Activated CD4-positive, alpha-beta T cell treated with anti-CD3 and anti-CD28 coated beads, Interleukin-2, amount 50 U/mL, for 48 hours (primary cell): ENCODE data around the gene SYT3.
A peak's percentile ranks its signal among the peaks of the same experiment; 100 is the strongest.
"Not testable (repeated sequence)": the region's sequence is repeated elsewhere in the genome, so short reads cannot be mapped to it uniquely, and the experiment has no call there.

ENCODE experiments used
- DNase-seq, 2 experiments: peaks; one replicate each; pipeline ENCODE4 v3.0.0-alpha.2; 2020

Gene SYT3

DNA sequence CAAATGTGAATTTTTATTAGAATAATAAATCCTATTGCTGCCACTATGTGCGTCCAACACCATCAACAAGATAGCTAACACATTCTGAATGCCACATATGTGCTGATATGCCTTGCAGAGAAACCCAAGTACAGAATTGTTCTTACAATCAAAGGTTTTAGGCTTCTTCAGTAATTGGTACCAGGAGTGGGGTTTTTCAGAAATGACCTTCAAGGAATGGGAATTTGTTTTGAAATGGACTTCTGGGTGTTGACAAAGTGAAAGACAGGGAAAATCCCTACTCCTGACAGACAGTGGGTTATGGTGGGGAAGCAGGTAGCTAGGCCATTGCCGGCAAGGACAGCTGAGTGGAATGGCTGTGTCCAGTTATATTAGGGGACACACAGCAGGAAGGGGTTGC is 5.7 kb downstream of the SYT3 start:
- no peak for DNase-seq

DNA sequence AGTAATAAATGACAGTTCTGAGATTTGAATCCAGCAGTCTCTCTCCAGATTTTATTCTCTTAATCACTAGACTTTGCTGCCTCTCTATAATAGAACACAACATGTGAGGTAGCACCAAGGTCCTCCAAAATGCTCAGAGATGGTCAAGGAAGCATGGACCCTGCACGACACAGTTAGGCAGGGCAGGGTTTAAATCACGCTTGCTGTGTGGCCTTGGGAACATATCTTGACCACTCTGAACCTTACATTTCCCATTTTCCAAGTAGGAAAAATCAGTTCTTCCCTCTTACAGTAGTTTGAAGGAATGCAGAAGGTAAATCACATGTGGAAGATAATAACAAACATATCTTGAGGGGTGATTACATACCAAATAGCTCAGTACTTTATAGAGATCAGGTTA is 6.3 kb downstream of the SYT3 start:
- DNase-seq, result no peak

DNA sequence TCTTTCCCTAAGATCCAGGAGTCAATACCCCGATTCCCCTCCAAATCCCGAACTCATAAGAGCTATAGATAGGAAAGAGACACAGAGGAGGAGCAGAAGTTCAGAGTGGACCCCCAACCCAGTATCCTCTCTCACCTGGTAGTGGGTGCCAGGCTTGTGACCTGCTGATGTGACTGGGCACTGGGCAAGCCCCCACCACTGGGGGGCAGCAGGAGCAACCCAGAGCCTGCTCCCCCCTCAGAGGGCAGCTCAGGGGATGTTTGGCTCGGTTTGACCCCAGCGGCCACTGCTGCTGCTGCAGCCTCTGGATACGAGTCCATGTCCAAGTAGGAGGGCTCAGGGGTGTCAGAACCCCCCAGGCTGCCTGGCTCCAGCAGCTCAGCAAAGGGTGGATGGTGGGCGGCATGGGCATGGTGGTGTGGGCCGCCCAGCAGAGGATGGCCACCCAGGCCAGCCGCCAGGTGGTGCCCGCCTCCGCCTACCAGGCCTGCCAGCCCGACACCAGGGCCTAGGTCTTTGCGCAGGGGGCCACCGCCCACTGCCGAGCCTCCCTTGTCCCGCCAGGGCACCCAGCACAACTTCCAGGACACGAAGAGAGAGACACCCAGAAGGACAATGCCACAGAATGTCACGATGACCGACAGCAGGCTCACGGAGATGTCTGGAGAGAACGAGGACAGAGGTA is 7.4 kb downstream of the SYT3 start:
- no peak for DNase-seq

DNA sequence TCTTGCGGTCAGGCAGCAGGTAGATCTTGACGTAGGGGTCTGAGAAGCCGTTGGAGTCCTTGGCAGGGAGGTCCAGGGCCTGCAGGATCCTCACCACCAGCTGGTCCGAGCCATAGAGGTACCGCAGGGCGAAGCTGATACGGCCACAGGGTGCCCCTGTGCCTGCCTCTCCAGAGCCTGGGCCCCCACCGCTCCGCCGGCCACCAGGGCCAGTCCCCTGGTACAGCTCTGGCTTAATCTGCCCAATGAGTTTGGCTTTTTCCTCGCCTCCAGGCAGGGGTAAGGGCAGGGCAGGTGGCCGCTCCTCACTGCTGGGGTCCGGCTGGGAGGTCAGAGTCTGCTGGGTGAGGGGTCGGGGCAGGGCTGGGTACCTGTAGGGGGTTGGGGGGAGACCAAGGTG is 9.9 kb downstream of the SYT3 start:
- DNase-seq, result no peak

- DNase-seq, result no peak
These were observed 10.5 kb downstream of the SYT3 start for GRCh38 chr19:50629194-50629593.

DNA sequence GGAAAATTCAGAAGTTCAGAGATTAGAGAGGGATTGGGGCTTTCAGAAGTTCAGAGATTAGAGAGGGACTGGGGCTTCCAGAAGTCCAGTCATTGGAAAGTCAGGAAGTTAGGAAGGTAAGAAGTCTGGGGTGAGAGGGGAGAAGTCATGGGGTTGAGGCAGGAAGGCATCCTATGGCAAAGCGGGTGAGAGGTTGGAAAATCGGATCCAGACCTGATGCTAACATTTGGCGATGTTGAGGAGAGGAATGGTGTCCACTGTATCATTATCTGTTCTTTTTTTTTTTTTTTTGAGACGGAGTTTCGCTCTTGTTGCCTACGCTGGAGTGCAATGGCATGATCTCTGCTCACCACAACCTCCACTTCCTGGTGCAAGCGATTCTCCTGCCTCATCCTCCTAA is 11.1 kb downstream of the SYT3 start:
- no peak for DNase-seq

- DNase-seq, result no peak
These were observed 11.5 kb downstream of the SYT3 start for GRCh38 chr19:50628146-50628545.

DNA sequence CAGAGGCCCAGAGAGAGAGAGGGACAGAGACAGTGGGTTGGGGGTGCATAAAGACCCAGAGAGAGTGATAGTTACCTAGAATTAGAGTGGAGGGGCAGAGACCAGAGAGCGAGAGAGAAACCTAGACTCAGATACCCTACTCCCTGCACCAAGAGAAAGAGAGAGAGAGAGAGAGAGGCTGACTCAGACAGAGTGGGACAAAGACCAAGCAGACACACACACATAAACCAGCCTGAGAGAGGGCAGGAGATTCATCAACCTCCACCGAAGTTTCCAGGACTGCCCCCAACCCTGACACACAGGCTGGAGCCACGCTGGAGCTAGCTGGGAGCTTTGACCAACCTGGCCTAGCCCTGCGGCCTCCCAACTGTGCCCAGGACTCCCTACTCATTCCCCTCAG is 12.9 kb downstream of the SYT3 start:
- DNase-seq, result no peak

GRCh38 chr19:50626011-50626410 is 13.7 kb downstream of the SYT3 start:
- no peak for DNase-seq

DNA sequence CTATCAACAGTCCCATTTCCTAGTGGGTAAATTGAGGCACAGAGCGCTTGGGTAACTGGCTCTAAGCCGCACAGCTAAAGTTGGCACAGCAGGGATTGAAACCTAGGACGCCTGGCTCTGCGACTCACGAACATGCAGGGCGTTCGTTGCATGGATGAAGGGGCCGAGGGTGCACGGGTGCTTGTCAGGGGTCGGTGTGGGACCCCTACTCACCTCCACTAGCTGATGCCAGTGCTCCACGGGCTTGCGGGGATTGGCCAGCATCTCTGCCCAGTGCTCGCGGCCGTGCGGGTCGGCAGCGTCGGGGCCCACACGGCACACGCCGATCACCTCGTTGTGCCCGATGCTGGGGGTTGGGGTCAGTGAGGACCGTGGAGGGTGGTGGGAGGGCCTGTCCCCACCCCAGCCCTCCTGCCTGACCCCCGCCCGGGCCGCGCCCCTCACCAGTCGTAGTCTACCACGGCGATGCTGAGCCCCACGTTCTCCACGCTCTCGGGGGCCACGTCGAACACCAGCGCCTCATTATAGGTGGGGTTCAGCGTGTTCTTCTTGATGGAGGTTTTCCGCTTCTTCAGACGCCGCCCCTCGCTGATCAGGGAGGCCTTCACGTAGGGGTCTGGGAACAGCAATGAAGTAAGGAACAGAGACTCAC is 14.6 kb downstream of the SYT3 start:
- DNase-seq, result no peak

GRCh38 chr19:50620394-50620906 is 19.2 kb downstream of the SYT3 start:
- not testable (repeated sequence) for DNase-seq

GRCh38 chr19:50619184-50619583 is 20.5 kb downstream of the SYT3 start:
- not testable (repeated sequence) for DNase-seq

- not testable (repeated sequence) for DNase-seq
These were observed 21.3 kb downstream of the SYT3 start for GRCh38 chr19:50618379-50618778.

- not testable (repeated sequence) for DNase-seq
These were observed 26.9 kb downstream of the SYT3 start for GRCh38 chr19:50612504-50613404.

DNA sequence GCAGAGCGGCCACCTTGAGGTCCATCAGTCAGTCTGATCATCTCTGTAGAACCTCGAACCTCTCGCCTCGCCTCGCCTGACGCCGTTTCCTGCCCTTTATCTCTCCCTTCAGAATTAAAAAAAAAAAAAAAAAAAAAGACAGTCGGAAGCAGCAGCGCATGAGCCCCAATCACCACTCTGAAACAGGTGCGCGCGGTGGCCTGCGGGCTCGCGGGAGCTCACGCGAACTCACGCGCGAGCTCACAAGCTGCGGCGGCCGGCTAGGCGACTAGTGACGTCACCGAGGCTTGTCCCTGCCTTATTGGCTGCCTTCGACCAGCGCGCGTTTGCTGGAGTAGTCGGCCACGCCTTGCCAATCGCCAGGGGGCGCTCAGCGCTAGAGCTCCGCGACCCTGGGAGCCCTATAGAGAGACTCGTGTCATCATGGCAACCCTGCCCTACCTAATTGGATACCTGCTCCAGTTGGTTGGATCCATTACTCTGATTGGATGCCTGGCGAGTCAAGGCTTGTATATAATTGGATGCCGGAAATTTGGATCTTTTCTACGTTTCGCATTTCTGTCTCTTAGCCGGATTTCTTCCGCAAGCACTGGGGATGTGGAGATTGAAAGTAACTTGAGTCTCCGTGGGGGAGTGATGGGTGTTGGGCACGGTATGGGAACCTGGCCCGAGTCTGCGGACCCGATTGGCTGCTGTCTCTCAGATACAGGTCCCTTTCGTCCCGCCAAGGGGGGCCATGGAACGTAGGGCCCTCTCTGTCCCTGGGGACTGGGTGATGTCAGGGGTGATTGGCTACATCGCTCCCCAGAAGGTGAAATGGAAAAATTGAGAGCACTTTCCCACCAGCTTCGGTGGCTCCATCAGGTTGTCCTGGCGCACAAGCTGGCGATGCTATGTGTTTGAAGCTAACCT is 31.6 kb downstream of the SYT3 start:
- DNase-seq, result peak; percentile 81 to 85

DNA sequence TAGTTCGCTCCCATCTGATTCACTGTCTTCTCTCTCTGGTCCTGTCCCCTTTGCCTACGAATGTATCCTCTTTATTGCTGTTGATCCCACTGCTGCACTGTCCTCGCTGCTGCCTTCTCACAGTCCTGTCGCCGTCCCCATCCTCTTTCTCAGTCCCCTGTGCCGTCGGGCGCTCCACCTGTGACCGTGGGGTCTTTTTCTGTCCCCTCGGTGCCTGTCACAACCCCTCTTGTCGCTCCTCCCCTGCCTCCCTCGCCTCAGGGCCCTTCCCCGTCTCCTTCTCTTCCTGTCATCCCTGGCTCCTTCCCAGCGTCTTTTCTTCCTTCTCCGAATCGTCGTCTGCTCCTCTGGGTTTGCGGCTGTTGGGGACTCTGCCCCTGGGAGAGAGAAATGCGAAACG is 32.3 kb downstream of the SYT3 start:
- no peak for DNase-seq

- not testable (repeated sequence) for DNase-seq
These were observed 33.4 kb downstream of the SYT3 start for GRCh38 chr19:50606059-50606836.

DNA sequence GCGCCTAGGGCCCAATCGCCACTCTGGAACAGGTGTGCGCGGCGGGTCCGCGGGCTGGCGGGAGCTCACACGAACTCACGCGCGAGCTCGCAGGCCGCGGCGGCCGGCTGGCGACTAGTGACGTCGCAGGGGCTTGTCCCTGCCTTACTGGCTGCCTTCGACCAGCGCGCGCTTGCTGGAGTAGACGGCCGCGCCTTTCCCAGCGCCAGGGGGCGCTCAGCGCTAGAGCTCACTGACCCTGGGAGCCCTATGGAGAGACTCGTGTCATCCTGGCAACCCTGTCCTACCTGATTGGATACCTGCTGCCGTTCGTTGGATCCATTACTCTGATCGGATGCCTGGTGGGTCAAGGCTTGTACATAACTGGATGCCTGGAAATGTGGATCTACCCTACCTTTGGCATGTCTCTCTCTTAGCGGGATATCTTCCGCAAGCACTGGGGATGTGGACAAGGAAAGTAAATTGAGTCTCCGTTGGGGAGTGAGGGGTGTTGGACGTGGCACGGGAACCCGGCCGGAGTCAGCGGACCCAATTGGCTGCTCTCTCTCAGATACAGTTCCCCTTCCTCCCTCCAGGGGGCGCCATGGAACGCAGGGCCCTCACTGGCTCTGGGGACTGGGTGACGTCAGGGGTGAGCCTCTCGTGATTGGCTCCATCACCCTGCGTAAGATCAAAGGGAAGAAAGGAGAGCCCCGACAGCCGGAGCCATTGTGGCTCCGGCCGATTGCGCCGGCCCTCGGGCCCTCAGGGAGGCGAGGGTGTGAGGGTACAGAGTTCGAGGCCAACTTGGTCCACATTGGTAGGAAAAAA is 35.2 kb downstream of the SYT3 start:
- DNase-seq, result not testable (repeated sequence)

GRCh38 chr19:50602935-50603334 is 36.7 kb downstream of the SYT3 start:
- no peak for DNase-seq

GRCh38 chr19:50602496-50602895 is 37.2 kb downstream of the SYT3 start:
- DNase-seq, result no peak

DNA sequence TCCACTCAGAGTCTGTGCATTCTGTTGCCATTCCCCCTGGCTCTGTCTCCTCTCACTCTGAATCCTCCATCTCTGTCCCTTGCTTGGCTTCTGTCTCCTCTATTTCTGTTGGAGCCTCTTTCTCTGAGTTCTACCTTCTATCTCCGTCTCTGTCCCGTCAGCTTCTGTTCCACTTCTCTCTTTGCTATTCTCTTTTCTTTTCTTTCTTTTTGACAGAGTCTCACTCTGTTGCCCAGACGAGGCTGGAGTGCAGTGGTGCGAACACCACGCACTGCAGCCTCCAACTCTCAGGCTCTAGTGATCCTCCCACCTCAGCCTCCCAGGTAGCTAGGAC is 37.6 kb downstream of the SYT3 start:
- DNase-seq, result no peak
